ENCODE measurements around the gene MTMR11. TPM values are rescaled to one million over a fixed set of nuclear protein-coding genes. Genes with fewer than 3 reads are reported as not detected.

The MTMR11 gene
- total and polyA plus RNA-seq, 2 of the 13 experiments (the other 11 are each of a cell fraction or from before 2014, with no cell fraction given) = 0.49 to 2.8 TPM

GRCh38 chr1:149886396-149887195, 50.1 kb downstream of the MTMR11 start (continued):
- TF ChIP-seq KAT2B (IDR thresholded peaks at IDR 0.05; ENCODE audit: borderline replicate concordance, low read depth, low read length) (no peak), ZBTB4 (CRISPR knock-in tag; IDR thresholded peaks at IDR 0.05; ENCODE audit: borderline replicate concordance) (no peak), ZNF670 (CRISPR knock-in tag; IDR thresholded peaks at IDR 0.05; ENCODE audit: borderline replicate concordance) (no peak), ZNF510 (CRISPR knock-in tag; IDR thresholded peaks at IDR 0.05; ENCODE audit: low read depth) (no peak), KAT8 (CRISPR knock-in tag; IDR thresholded peaks at IDR 0.05) (peak; percentile 5), ZNF230 (CRISPR knock-in tag; IDR thresholded peaks at IDR 0.05) (no peak), ZNF460 (CRISPR knock-in tag; IDR thresholded peaks at IDR 0.05; ENCODE audit: borderline replicate concordance) (no peak), BORCS8-MEF2B (CRISPR knock-in tag; IDR thresholded peaks at IDR 0.05) (no peak), CREBL2 (CRISPR knock-in tag; IDR thresholded peaks at IDR 0.05; ENCODE audit: borderline replicate concordance) (no peak), ELF4 (CRISPR knock-in tag; IDR thresholded peaks at IDR 0.05; ENCODE audit: borderline replicate concordance) (0 out of 2 replicates have a peak, but pooled peaks have one; percentile 23), POGZ (CRISPR knock-in tag; IDR thresholded peaks at IDR 0.05) (no peak), HNRNPK (IDR thresholded peaks at IDR 0.05; ENCODE audit: low read depth, low read length, poor library complexity, severe bottlenecking) (no peak), MXD4 (CRISPR knock-in tag; IDR thresholded peaks at IDR 0.05) (no peak), PHF8 (CRISPR knock-in tag; IDR thresholded peaks at IDR 0.05) (peak; percentile 56), PLRG1 (conservative IDR thresholded peaks at IDR 0.05) (no peak), ZNF234 (CRISPR knock-in tag; conservative IDR thresholded peaks at IDR 0.05) (no peak), KDM5A (IDR thresholded peaks at IDR 0.05; ENCODE audit: borderline replicate concordance, low read length) (no peak), NFIB (CRISPR knock-in tag; IDR thresholded peaks at IDR 0.05; ENCODE audit: borderline replicate concordance) (no peak), NCOA1 (CRISPR knock-in tag; IDR thresholded peaks at IDR 0.05) (no peak), HINFP (CRISPR knock-in tag; IDR thresholded peaks at IDR 0.05; ENCODE audit: low read depth) (peak; percentile 81), STAT6 (CRISPR knock-in tag; IDR thresholded peaks at IDR 0.05; ENCODE audit: borderline replicate concordance) (peak; percentile 73; the same call in 1 of the 2 replicates), MEIS2 (CRISPR knock-in tag; IDR thresholded peaks at IDR 0.05) (peak; percentile 36)
